ENCODE measurements around the gene IDUA. TPM values are rescaled to one million over a fixed set of nuclear protein-coding genes. Genes with fewer than 3 reads are reported as not detected.
"Not testable (repeated sequence)": the region's sequence is repeated elsewhere in the genome, so short reads cannot be mapped to it uniquely, and the experiment has no call there.

IDUA gene
- total RNA-seq: 16.4 and 18.0 TPM in 2 replicates
- long read RNA-seq: 0 reads

- Mint-ChIP-seq H3K36me3 (ENCODE audit: low read depth) (no peaks in the 10 kb centered on the region), H3K27me3 (ENCODE audit: low read depth) (no peaks in the 10 kb centered on the region), H3K9me3 (no peaks in the 10 kb centered on the region), H3K4me3 (peak within 1 kb of the TSS; percentile 89), H3K4me1 (peaks cover 18% of the 10 kb centered on the region), H3K27ac (ENCODE audit: unreplicated experiment) (peak within 1 kb of the TSS; percentile 72)
- TF ChIP-seq, protein P1, sequence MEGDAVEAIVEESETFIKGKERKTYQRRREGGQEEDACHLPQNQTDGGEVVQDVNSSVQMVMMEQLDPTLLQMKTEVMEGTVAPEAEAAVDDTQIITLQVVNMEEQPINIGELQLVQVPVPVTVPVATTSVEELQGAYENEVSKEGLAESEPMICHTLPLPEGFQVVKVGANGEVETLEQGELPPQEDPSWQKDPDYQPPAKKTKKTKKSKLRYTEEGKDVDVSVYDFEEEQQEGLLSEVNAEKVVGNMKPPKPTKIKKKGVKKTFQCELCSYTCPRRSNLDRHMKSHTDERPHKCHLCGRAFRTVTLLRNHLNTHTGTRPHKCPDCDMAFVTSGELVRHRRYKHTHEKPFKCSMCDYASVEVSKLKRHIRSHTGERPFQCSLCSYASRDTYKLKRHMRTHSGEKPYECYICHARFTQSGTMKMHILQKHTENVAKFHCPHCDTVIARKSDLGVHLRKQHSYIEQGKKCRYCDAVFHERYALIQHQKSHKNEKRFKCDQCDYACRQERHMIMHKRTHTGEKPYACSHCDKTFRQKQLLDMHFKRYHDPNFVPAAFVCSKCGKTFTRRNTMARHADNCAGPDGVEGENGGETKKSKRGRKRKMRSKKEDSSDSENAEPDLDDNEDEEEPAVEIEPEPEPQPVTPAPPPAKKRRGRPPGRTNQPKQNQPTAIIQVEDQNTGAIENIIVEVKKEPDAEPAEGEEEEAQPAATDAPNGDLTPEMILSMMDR (conservative IDR thresholded peaks at IDR 0.05): peak; percentile 63
- DNase-seq (ENCODE audit: low read depth, low spot score): peak; percentile 69
Measured at GRCh38 chr4:986879-987623, at the start of gene IDUA. TSS of gene IDUA (plus strand) at chr4:987044. CDS start at chr4:987085, 41 bp downstream.

GRCh38 chr4:939508-939907 lies 47.3 kb upstream of the IDUA start:
- not testable (repeated sequence) for H3K36me3 Mint-ChIP-seq (ENCODE audit: low read depth); H3K27ac Mint-ChIP-seq (ENCODE audit: unreplicated experiment); DNase-seq (ENCODE audit: low read depth, low spot score); H3K27me3 Mint-ChIP-seq (ENCODE audit: low read depth); H3K4me3 Mint-ChIP-seq; H3K4me1 Mint-ChIP-seq; H3K9me3 Mint-ChIP-seq

DNA sequence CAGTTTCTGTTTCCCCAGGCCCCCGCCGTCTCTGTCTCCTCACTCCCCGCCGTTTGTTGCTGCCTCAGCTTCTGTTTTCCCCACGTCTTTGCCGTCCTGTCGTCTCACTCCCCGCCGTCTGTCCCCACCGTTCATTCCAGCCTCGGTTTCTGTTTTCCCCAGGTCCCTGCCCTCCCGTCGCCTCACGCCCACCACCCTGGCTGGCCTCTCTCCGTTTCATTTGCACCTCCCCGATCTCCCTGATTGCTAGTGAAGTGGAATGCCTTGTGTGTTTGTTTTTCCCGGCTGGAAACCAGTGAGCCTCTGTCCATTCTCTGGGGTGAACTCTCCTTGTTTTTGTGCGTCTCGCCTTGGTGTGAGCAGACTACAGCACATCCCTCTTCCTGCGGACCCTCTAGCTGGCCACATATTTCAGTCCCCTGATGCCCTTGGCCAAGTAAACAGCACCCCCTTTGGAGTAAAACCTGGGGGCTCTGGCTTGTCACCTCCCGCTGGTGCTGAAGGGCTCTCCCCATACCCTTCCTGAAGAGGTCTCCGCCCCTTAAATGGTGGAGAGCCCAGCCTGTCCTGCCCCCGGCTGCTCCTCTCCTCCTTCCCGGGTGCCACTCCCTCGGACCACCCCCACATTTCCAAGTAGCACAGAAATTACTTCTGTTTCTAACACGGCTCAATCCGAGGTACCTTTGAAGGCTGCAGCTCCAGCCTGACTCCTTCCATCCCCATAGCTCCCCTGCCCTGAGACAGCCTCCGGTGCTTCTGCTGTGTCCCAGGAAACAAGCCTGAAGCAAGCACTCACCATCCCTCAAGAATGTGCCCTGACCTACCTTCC lies 41.4 kb upstream of the IDUA start:
- no peaks in the 10 kb centered on the region for H3K36me3 Mint-ChIP-seq (ENCODE audit: low read depth)
- no peak for DNase-seq (ENCODE audit: low read depth, low spot score)
- peaks cover 7% of the 10 kb centered on the region for H3K4me1 Mint-ChIP-seq
- TF ChIP-seq, protein P1 (conservative IDR thresholded peaks at IDR 0.05): no peak
- no peak overlapping the region for H3K4me3 Mint-ChIP-seq
- H3K27me3 Mint-ChIP-seq (ENCODE audit: low read depth): peaks cover 20% of the 10 kb centered on the region
- no peak overlapping the region for H3K27ac Mint-ChIP-seq (ENCODE audit: unreplicated experiment)
- no peaks in the 10 kb centered on the region for H3K9me3 Mint-ChIP-seq

GRCh38 chr4:946103-946450 lies 40.8 kb upstream of the IDUA start:
- peaks cover 20% of the 10 kb centered on the region for H3K27me3 Mint-ChIP-seq (ENCODE audit: low read depth)
- H3K27ac Mint-ChIP-seq (ENCODE audit: unreplicated experiment): no peak overlapping the region
- H3K36me3 Mint-ChIP-seq (ENCODE audit: low read depth): no peaks in the 10 kb centered on the region
- no peak overlapping the region for H3K4me3 Mint-ChIP-seq
- DNase-seq (ENCODE audit: low read depth, low spot score): no peak
- no peaks in the 10 kb centered on the region for H3K9me3 Mint-ChIP-seq
- TF ChIP-seq, protein P1 (conservative IDR thresholded peaks at IDR 0.05): no peak
- H3K4me1 Mint-ChIP-seq: peaks cover 7% of the 10 kb centered on the region

- Mint-ChIP-seq H3K27ac (ENCODE audit: unreplicated experiment) (no peak overlapping the region), H3K4me1 (peaks cover 7% of the 10 kb centered on the region), H3K36me3 (ENCODE audit: low read depth) (no peaks in the 10 kb centered on the region), H3K27me3 (ENCODE audit: low read depth) (peaks cover 20% of the 10 kb centered on the region), H3K4me3 (no peak overlapping the region), H3K9me3 (no peaks in the 10 kb centered on the region)
- TF ChIP-seq, protein P1 (conservative IDR thresholded peaks at IDR 0.05): no peak
- DNase-seq (ENCODE audit: low read depth, low spot score): no peak
Measured at GRCh38 chr4:946517-947471, 40.0 kb upstream of the IDUA start.

Measured in neural crest cell (in vitro differentiated cells).